Stomach (tissue), 4 donors: Measurements from ENCODE around the gene NR6A1.

Source experiments
- CTCF ChIP-seq, 7 experiments: fragments of 450-650 bp in 4 of 7; fragments of 200-600 bp in 3 of 7; sonication (generic) in 3 of 7; IDR thresholded peaks; one replicate each; pipeline ENCODE4 v1.5.1; 2016 to 2019; ENCODE audit warnings: antibody characterized with exemption in 7 of 7, control low read depth in 2 of 7, mild to moderate bottlenecking in 1 of 7
- EP300 ChIP-seq: sonication (generic); formaldehyde crosslinking; IDR thresholded peaks from one replicate; pipeline ENCODE4 v1.6.1; 2017; ENCODE audit warnings: antibody characterized with exemption
- POLR2A ChIP-seq, 4 donors: fragments of 450-650 bp; IDR thresholded peaks; one replicate each; pipeline ENCODE4 v1.6.1; 2016; ENCODE audit warnings: antibody characterized with exemption in 4 of 4, control low read depth in 2 of 4, mild to moderate bottlenecking in 1 of 4, moderate library complexity in 1 of 4

- TF ChIP-seq CTCF (IDR thresholded peaks at IDR 0.05) (no peak), POLR2A (IDR thresholded peaks at IDR 0.05) (no peak), EP300 (no peak)
These were observed 148.2 kb downstream of the NR6A1 start for GRCh38 chr9:124622882-124623281.
